Glomerular visceral epithelial cell (primary cell): Measurements from ENCODE around the gene NAT8.
A peak's percentile ranks its signal among the peaks of the same experiment; 100 is the strongest.
"Not testable (repeated sequence)": the region's sequence is repeated elsewhere in the genome, so short reads cannot be mapped to it uniquely, and the experiment has no call there.

ENCODE experiments used
- DNase-seq: peaks from one replicate; pipeline ENCODE4 v3.0.0-alpha.2; 2016; ENCODE audit errors: extremely low spot score

The NAT8 gene

GRCh38 chr2:73642338-73643018 is at the start of gene NAT8:
Gene NAT8 (minus strand): TSS chr2:73642422. CDS start chr2:73641628, 794 bp downstream.
- peak; percentile 9 for DNase-seq

GRCh38 chr2:73690372-73691088 is 48.3 kb upstream of the NAT8 start:
- peak; percentile 18 for DNase-seq

- not testable (repeated sequence) for DNase-seq
Observed at GRCh38 chr2:73688494-73688893, 46.3 kb upstream of the NAT8 start.

GRCh38 chr2:73685764-73686438 is 43.7 kb upstream of the NAT8 start:
- no peak for DNase-seq

- DNase-seq, result not testable (repeated sequence)
Observed at GRCh38 chr2:73684905-73685304, 42.7 kb upstream of the NAT8 start.

- DNase-seq, result peak; percentile 17
Observed at GRCh38 chr2:73684325-73684724, 42.1 kb upstream of the NAT8 start.

- peak; percentile 28 for DNase-seq
Observed at GRCh38 chr2:73679951-73680571, 37.8 kb upstream of the NAT8 start.

GRCh38 chr2:73679237-73679636 is 37.0 kb upstream of the NAT8 start:
- DNase-seq, result not testable (repeated sequence)

- DNase-seq, result not testable (repeated sequence)
Observed at GRCh38 chr2:73678008-73678407, 35.8 kb upstream of the NAT8 start.

- DNase-seq, result not testable (repeated sequence)
Observed at GRCh38 chr2:73676211-73676610, 34.0 kb upstream of the NAT8 start.

GRCh38 chr2:73674696-73675157 is 32.5 kb upstream of the NAT8 start:
- not testable (repeated sequence) for DNase-seq

GRCh38 chr2:73669976-73670375 is 27.8 kb upstream of the NAT8 start:
- DNase-seq, result not testable (repeated sequence)

GRCh38 chr2:73667239-73667638 is 25.0 kb upstream of the NAT8 start:
- DNase-seq, result not testable (repeated sequence)

- DNase-seq, result no peak
Observed at GRCh38 chr2:73654175-73654574, 12.0 kb upstream of the NAT8 start.

- DNase-seq, result no peak
Observed at GRCh38 chr2:73652348-73652747, 10.1 kb upstream of the NAT8 start.

- DNase-seq, result no peak
Observed at GRCh38 chr2:73651591-73652230, 9.5 kb upstream of the NAT8 start.

- not testable (repeated sequence) for DNase-seq
Observed at GRCh38 chr2:73647690-73648089, 5.5 kb upstream of the NAT8 start.

- no peak for DNase-seq
Observed at GRCh38 chr2:73641767-73642062, 507 bp downstream of the NAT8 start.

GRCh38 chr2:73640946-73641766 is 1.1 kb downstream of the NAT8 start:
- DNase-seq, result no peak

GRCh38 chr2:73640511-73640911 is 1.7 kb downstream of the NAT8 start:
- no peak for DNase-seq

- DNase-seq, result no peak
Observed at GRCh38 chr2:73638429-73638828, 3.8 kb downstream of the NAT8 start.
